ENCODE data around the gene CD300LB. TPM values are rescaled to one million over a fixed set of nuclear protein-coding genes. Genes with fewer than 3 reads are reported as not detected.
"Not testable (repeated sequence)": the region's sequence is repeated elsewhere in the genome, so short reads cannot be mapped to it uniquely, and the experiment has no call there.

CD300LB gene
- polyA plus RNA-seq, 4 donors: 0.13 to 0.27 (median 0.25) TPM; not detected in 1

DNA sequence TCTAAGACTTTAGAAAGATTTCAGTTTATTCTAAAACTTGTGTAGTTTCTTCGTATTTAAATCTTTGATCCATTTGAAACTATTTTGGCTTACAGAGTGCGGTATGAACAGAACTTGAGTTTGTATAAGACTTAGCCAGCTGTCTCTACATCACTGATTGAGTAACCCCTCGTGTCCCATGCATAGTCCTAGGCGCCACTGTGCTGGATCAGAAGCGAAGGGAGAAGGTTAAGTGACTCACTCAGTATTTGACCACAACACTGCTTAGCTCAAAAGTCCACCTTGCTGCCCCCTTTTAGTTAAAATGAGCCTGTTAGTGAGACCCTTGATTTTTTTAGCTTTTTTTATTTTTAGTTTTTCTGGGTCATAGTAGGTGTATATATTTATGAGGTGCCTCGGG lies 28.4 kb downstream of the CD300LB start:
- Histone ChIP-seq H3K36me3 (ENCODE audit: control insufficient read depth in 3 of 3, insufficient read depth in 2 of 3, low read depth in 1 of 3, low read length in 3 of 3) (no peaks in the 10 kb centered on the region), H3K27me3 (ENCODE audit: control insufficient read depth in 3 of 3, insufficient read depth in 3 of 3, low read length in 3 of 3) (no peaks in the 10 kb centered on the region), H3K9me3 (ENCODE audit: control insufficient read depth in 2 of 2, insufficient read depth in 1 of 2, low read depth in 1 of 2, low read length in 1 of 2) (no peaks in the 10 kb centered on the region), H3K4me1 (ENCODE audit: control insufficient read depth in 3 of 3, insufficient read depth in 2 of 3, low read depth in 1 of 3, low read length in 2 of 3) (no peaks in the 10 kb centered on the region), H3K4me3 (ENCODE audit: low read depth in 1 of 3, low read length in 3 of 3) (no peak overlapping the region), H3K27ac (ENCODE audit: low read depth in 1 of 3, low read length in 2 of 3) (no peak overlapping the region)
- DNase-seq (no peak), FAIRE-seq (no peak)
- WGBS, 3 donors: 65 to 67% (median 66%) methylated on average over 6 of the region's 6 CpGs

DNA sequence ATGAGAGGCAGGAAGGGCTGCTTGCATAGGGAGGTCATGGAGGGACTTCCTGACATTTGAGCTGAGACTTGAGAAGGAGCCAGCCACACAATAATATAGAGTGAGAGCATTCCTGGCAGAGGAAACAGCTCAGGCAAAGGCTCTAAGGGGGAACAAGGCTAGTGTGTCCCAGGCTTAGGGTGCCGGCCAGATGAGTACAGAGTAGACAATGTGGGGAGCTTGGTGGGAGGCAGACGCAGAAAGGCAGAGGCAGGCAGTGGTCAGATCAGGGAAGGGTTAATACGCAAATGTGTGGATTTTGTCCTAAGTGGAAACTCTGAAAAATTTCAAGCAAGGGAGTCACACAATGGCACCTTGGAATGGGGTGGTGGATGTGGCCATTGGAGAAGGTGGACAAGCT lies 31.3 kb downstream of the CD300LB start:
- no peaks in the 10 kb centered on the region for H3K4me1 ChIP-seq (ENCODE audit: control insufficient read depth in 3 of 3, insufficient read depth in 2 of 3, low read depth in 1 of 3, low read length in 2 of 3)
- no peak for FAIRE-seq
- 83 to 86% (median 84%) methylated on average over 3 of the region's 3 CpGs for whole genome bisulfite sequencing, 3 donors

DNA sequence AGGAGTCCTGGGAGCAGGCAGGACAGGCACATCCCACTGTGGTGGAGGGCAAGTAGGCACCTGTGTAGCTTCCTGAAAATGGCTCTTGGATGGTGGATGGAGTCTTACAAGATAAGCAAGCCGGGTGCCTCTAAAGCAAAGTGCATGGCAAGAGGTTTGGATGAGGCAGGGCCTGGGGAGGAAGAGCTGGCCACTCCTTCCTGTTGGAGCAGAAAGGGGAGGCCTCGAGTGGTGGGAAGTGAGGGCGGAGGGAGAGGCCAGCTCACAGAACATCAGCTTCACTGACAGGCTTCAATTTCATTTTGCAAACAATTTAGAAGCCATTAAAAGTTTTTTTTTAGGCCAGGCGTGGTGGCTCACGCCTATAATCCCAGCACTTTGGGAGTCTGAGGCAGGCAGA lies 33.8 kb downstream of the CD300LB start:
- H3K4me3 ChIP-seq (ENCODE audit: low read depth in 1 of 3, low read length in 3 of 3): no peak overlapping the region
- WGBS, 3 donors: 56 to 66% (median 61%) methylated on average over 5 of the region's 5 CpGs
- DNase-seq: no peak

More for the DNA sequence above, 31.3 kb downstream of the CD300LB start:
- Histone ChIP-seq H3K4me3 (ENCODE audit: low read depth in 1 of 3, low read length in 3 of 3) (no peak overlapping the region), H3K27ac (ENCODE audit: low read depth in 1 of 3, low read length in 2 of 3) (no peak overlapping the region), H3K9me3 (ENCODE audit: control insufficient read depth in 2 of 2, insufficient read depth in 1 of 2, low read depth in 1 of 2, low read length in 1 of 2) (no peaks in the 10 kb centered on the region), H3K27me3 (ENCODE audit: control insufficient read depth in 3 of 3, insufficient read depth in 3 of 3, low read length in 3 of 3) (no peaks in the 10 kb centered on the region), H3K36me3 (ENCODE audit: control insufficient read depth in 3 of 3, insufficient read depth in 2 of 3, low read depth in 1 of 3, low read length in 3 of 3) (no peaks in the 10 kb centered on the region)
- DNase-seq: no peak

DNA sequence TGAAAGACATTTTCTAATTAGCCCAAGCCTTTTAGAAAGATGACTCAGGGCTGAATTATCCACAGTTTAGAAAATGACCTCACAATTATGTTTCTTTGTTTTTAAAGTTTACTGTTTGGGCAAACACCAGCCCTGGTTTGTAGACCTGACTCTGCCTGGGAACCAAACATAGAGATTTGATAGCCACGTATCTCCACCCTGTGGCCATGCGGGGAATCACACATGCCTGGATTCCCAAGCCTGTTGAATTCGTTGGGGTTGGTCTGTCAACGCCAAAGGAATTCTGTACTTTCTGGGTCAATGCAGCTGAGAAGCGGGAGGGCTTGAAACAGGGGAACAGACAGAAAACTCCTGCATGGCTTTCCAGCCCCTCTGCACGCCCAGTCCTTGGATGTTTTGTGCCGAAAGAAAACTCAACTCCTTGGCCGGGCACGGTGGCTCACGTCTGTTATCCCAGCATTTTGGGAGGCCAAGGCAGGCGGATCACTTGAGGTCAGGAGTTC lies 37.9 kb downstream of the CD300LB start:
- FAIRE-seq (no peak), DNase-seq (peak; percentile 65 to 67)
- H3K4me3 ChIP-seq (ENCODE audit: low read depth in 1 of 3, low read length in 3 of 3): no peak overlapping the region
- H3K36me3 ChIP-seq (ENCODE audit: control insufficient read depth in 3 of 3, insufficient read depth in 2 of 3, low read depth in 1 of 3, low read length in 3 of 3): no peaks in the 10 kb centered on the region
- no peak overlapping the region for H3K27ac ChIP-seq (ENCODE audit: low read depth in 1 of 3, low read length in 2 of 3)
- H3K4me1 ChIP-seq (ENCODE audit: control insufficient read depth in 3 of 3, insufficient read depth in 2 of 3, low read depth in 1 of 3, low read length in 2 of 3): no peaks in the 10 kb centered on the region
- H3K9me3 ChIP-seq (ENCODE audit: control insufficient read depth in 2 of 2, insufficient read depth in 1 of 2, low read depth in 1 of 2, low read length in 1 of 2): no peaks in the 10 kb centered on the region
- WGBS, 3 donors: 34 to 39% (median 34%) methylated on average over 11 of the region's 11 CpGs
- H3K27me3 ChIP-seq (ENCODE audit: control insufficient read depth in 3 of 3, insufficient read depth in 3 of 3, low read length in 3 of 3): no peaks in the 10 kb centered on the region

More for the DNA sequence above, 33.8 kb downstream of the CD300LB start:
- no peaks in the 10 kb centered on the region for H3K36me3 ChIP-seq (ENCODE audit: control insufficient read depth in 3 of 3, insufficient read depth in 2 of 3, low read depth in 1 of 3, low read length in 3 of 3)
- no peaks in the 10 kb centered on the region for H3K27me3 ChIP-seq (ENCODE audit: control insufficient read depth in 3 of 3, insufficient read depth in 3 of 3, low read length in 3 of 3)
- H3K27ac ChIP-seq (ENCODE audit: low read depth in 1 of 3, low read length in 2 of 3): no peak overlapping the region
- H3K9me3 ChIP-seq (ENCODE audit: control insufficient read depth in 2 of 2, insufficient read depth in 1 of 2, low read depth in 1 of 2, low read length in 1 of 2): no peaks in the 10 kb centered on the region
- H3K4me1 ChIP-seq (ENCODE audit: control insufficient read depth in 3 of 3, insufficient read depth in 2 of 3, low read depth in 1 of 3, low read length in 2 of 3): no peaks in the 10 kb centered on the region
- no peak for FAIRE-seq

DNA sequence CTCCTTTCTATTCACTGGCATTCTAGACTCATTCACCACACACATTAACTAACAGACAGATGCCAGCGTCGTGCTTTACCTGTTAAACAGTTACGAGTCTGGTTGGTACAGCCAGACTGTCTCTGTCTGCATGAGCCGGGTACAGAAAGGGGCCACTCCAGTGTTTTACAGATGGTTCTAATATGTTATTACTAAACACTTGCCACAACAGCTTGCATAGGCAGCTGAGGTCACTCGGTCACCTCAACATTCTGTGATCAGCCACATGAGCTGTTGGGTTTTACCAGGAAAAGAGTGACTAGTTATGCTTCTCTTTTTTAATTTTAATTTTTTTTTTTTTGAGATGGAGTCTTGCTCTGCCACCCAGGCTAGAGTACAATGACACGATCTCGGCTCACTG lies 39.6 kb downstream of the CD300LB start:
- WGBS, 3 donors: 78 to 88% (median 86%) methylated on average over 7 of the region's 7 CpGs
- DNase-seq (no peak), FAIRE-seq (no peak)
- no peaks in the 10 kb centered on the region for H3K36me3 ChIP-seq (ENCODE audit: control insufficient read depth in 3 of 3, insufficient read depth in 2 of 3, low read depth in 1 of 3, low read length in 3 of 3)
- no peak overlapping the region for H3K27ac ChIP-seq (ENCODE audit: low read depth in 1 of 3, low read length in 2 of 3)
- H3K27me3 ChIP-seq (ENCODE audit: control insufficient read depth in 3 of 3, insufficient read depth in 3 of 3, low read length in 3 of 3): no peaks in the 10 kb centered on the region
- H3K4me1 ChIP-seq (ENCODE audit: control insufficient read depth in 3 of 3, insufficient read depth in 2 of 3, low read depth in 1 of 3, low read length in 2 of 3): no peaks in the 10 kb centered on the region
- no peak overlapping the region for H3K4me3 ChIP-seq (ENCODE audit: low read depth in 1 of 3, low read length in 3 of 3)
- H3K9me3 ChIP-seq (ENCODE audit: control insufficient read depth in 2 of 2, insufficient read depth in 1 of 2, low read depth in 1 of 2, low read length in 1 of 2): peaks cover 0 to 2% of the 10 kb centered on the region in 2 donors

DNA sequence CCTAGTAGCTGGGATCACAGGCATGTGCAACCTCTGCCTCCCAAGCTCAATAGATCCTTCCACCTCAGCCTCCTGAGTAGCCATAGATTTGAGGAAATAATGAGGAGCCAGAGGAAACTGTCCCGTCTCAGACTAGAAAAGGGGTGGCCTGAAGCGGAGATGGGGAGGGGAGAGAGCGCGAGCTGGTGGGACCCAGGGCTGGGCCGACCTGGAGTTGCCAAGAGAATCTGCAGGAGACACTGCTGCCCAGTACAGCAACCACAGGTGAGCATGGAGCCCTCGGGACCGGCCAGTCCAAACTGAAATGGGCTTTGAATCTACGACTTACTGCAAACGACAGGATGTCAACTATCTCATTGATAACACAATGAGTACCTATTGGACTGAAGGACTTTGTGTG lies 40.6 kb downstream of the CD300LB start:
- H3K4me1 ChIP-seq (ENCODE audit: control insufficient read depth in 3 of 3, insufficient read depth in 2 of 3, low read depth in 1 of 3, low read length in 2 of 3): no peaks in the 10 kb centered on the region
- no peak for FAIRE-seq
- H3K4me3 ChIP-seq (ENCODE audit: low read depth in 1 of 3, low read length in 3 of 3): no peak overlapping the region
- H3K9me3 ChIP-seq (ENCODE audit: control insufficient read depth in 2 of 2, insufficient read depth in 1 of 2, low read depth in 1 of 2, low read length in 1 of 2): peaks cover 0 to 2% of the 10 kb centered on the region in 2 donors
- H3K27me3 ChIP-seq (ENCODE audit: control insufficient read depth in 3 of 3, insufficient read depth in 3 of 3, low read length in 3 of 3): no peaks in the 10 kb centered on the region
- no peak overlapping the region for H3K27ac ChIP-seq (ENCODE audit: low read depth in 1 of 3, low read length in 2 of 3)
- DNase-seq: no peak
- no peaks in the 10 kb centered on the region for H3K36me3 ChIP-seq (ENCODE audit: control insufficient read depth in 3 of 3, insufficient read depth in 2 of 3, low read depth in 1 of 3, low read length in 3 of 3)
- 62 to 82% (median 69%) methylated on average over 9 of the region's 9 CpGs for WGBS, 3 donors

DNA sequence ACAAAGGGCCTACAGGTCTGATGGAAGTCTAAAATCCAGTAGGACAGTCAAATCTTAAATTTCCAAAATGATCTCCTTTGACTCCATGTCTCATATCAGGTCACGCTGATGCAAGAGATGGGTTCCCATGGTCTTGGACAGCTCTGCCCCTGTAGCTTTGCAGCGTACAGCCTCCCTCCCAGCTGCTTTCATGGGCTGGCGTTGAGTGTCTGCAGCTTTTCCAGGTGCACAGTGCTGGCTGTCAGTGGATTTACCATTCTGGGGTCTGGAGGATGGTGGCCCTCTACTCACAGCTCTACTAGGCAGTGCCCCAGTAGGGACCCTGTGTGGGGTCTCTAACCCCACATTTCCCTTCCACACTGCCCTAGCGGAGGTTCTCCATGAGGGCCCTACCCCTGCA lies 43.0 kb downstream of the CD300LB start:
- H3K4me1 ChIP-seq (ENCODE audit: control insufficient read depth in 3 of 3, insufficient read depth in 2 of 3, low read depth in 1 of 3, low read length in 2 of 3); DNase-seq; H3K27me3 ChIP-seq (ENCODE audit: control insufficient read depth in 3 of 3, insufficient read depth in 3 of 3, low read length in 3 of 3); H3K4me3 ChIP-seq (ENCODE audit: low read depth in 1 of 3, low read length in 3 of 3); H3K36me3 ChIP-seq (ENCODE audit: control insufficient read depth in 3 of 3, insufficient read depth in 2 of 3, low read depth in 1 of 3, low read length in 3 of 3); FAIRE-seq; H3K27ac ChIP-seq (ENCODE audit: low read depth in 1 of 3, low read length in 2 of 3); H3K9me3 ChIP-seq (ENCODE audit: control insufficient read depth in 2 of 2, insufficient read depth in 1 of 2, low read depth in 1 of 2, low read length in 1 of 2): not testable (repeated sequence)
- WGBS, 3 donors: 88 to 100% (median 96%) methylated on average over 4 of the region's 4 CpGs

DNA sequence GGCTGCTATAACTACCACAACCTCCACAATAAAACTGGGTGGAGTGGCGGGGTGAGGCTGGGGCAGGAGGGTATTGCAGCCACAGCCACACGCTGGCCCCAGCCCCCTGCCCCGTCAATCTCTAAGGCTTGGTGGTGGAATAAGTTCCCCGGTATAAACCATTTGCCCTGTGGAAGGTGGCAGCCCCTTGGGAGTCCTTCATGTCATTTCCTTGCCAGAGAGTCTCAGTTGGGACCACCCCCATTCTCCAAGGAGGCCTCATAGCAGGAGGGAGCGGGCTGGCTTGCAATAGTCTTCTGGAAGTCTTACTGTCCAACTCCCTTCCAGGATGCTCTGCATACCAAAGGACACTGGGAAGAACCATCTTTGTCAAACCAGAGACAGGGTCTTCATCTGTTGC lies 45.4 kb downstream of the CD300LB start:
- Histone ChIP-seq H3K4me3 (ENCODE audit: low read depth in 1 of 3, low read length in 3 of 3) (no peak overlapping the region), H3K36me3 (ENCODE audit: control insufficient read depth in 3 of 3, insufficient read depth in 2 of 3, low read depth in 1 of 3, low read length in 3 of 3) (peaks cover 0 to 7% (median 0%) of the 10 kb centered on the region in 3 donors), H3K27ac (ENCODE audit: low read depth in 1 of 3, low read length in 2 of 3) (no peak overlapping the region), H3K9me3 (ENCODE audit: control insufficient read depth in 2 of 2, insufficient read depth in 1 of 2, low read depth in 1 of 2, low read length in 1 of 2) (peaks cover 0 to 2% of the 10 kb centered on the region in 2 donors), H3K4me1 (ENCODE audit: control insufficient read depth in 3 of 3, insufficient read depth in 2 of 3, low read depth in 1 of 3, low read length in 2 of 3) (no peaks in the 10 kb centered on the region), H3K27me3 (ENCODE audit: control insufficient read depth in 3 of 3, insufficient read depth in 3 of 3, low read length in 3 of 3) (peaks cover 0 to 3% (median 0%) of the 10 kb centered on the region in 3 donors)
- FAIRE-seq (no peak), DNase-seq (no peak)
- WGBS, 3 donors: 55 to 74% (median 59%) methylated on average over 5 of the region's 5 CpGs
